ENCODE data around the gene PRKCD.

DNA sequence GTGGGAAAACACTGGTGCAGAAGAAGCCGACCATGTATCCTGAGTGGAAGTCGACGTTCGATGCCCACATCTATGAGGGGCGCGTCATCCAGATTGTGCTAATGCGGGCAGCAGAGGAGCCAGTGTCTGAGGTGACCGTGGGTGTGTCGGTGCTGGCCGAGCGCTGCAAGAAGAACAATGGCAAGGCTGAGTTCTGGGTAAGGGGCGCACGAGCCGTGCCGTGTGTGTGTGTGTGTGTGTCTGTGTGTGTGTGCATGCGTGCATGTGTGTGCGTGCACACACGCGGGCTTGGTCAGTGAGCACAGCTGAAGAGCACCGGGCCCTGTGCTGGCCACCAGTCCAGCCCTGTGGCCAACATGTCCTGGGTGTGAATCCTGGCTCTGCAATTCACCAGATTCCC lies 18.6 kb downstream of the PRKCD start:
- TF ChIP-seq CTCF (IDR thresholded peaks at IDR 0.05) (no peak), POLR2A (IDR thresholded peaks at IDR 0.05) (no peak)
